GM13977 (cell line): ENCODE measurements around the gene TMTC4.

Source experiments
- DNase-seq: peaks from one replicate; pipeline ENCODE4 v3.0.0; 2012; ENCODE audit warnings: low spot score
- in situ Hi-C: fragments of 300-500 bp; cut with MboI; formaldehyde crosslinking; loops from one replicate; pipeline ENCODE4 v1.12.0; 2022; ENCODE audit warnings: low sequenced_read_pairs, low pct_unique_long_range_greater_than_20kb, mixed read lengths, inconsistent platforms; ENCODE audit not compliant: unreplicated experiment
- TF ChIP-seq, protein P1 (sequence below): IDR thresholded peaks from 2 replicates; pipeline ENCODE4 v1.5.1; 2012; ENCODE audit warnings: mild to moderate bottlenecking, control low read depth; ENCODE audit not compliant: insufficient read depth; ENCODE audit errors: extremely low read depth, missing control alignments

The TMTC4 gene

DNA sequence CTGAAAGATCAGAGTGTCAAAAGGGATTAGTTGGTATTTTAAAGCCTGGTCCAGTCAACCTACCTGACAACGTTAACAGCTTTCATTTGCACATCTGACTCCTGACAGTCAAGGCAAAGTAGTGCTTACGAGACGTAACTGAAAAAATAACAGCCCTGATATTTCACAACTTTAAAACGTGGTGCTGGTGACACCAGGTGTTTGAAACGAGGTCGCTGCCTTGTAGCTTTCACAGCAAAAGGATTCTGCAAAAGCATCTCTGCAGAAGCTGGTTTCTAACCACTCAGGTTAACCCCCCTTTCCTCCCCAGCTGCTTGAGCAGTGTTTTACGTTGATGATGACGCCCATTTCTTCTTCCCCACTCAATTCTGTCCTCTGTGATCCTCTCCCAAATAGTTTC, 109.3 kb downstream of the TMTC4 start:
- in situ Hi-C loops = no loop called here
- TF ChIP-seq, protein P1, sequence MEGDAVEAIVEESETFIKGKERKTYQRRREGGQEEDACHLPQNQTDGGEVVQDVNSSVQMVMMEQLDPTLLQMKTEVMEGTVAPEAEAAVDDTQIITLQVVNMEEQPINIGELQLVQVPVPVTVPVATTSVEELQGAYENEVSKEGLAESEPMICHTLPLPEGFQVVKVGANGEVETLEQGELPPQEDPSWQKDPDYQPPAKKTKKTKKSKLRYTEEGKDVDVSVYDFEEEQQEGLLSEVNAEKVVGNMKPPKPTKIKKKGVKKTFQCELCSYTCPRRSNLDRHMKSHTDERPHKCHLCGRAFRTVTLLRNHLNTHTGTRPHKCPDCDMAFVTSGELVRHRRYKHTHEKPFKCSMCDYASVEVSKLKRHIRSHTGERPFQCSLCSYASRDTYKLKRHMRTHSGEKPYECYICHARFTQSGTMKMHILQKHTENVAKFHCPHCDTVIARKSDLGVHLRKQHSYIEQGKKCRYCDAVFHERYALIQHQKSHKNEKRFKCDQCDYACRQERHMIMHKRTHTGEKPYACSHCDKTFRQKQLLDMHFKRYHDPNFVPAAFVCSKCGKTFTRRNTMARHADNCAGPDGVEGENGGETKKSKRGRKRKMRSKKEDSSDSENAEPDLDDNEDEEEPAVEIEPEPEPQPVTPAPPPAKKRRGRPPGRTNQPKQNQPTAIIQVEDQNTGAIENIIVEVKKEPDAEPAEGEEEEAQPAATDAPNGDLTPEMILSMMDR = no peak
- no peak for DNase-seq

DNA sequence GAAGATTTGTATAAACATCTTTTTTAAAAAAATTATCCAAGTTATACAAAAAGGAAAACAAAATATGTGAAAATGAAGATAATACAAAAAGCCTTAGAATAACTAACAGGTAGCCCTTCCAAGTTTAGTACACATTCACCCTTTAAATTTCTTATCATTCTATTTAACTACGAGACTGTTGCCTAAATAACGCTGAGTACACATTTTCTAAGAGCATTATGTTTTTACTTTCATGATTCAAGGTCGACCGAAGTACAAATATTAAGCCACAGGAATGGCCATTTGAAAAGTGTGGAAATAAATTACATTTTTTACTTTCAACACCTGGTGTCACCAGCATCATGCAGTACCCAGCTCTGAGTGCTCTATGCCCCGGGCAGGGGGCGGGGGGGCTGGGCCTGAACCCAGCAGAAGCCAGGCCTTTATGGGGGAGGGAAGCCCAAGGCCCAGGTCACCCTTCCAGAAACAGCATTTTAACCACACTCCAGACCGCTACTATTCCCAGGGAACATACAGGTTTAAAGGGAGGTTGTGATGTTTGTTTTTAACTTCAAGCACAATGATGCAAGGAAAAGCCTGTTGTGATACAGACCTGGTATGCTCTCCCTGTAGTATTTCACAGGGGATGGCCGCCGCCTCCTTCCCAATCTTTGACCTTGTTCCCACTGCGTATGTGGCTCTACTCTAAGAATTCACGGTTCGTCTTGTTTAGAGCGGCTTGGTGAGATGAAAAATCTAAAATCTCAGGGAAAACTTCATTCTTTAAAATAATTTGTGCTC, 110.0 kb downstream of the TMTC4 start:
- in situ Hi-C loops = no loop called here
- DNase-seq = no peak
- TF ChIP-seq, protein P1 = no peak

DNA sequence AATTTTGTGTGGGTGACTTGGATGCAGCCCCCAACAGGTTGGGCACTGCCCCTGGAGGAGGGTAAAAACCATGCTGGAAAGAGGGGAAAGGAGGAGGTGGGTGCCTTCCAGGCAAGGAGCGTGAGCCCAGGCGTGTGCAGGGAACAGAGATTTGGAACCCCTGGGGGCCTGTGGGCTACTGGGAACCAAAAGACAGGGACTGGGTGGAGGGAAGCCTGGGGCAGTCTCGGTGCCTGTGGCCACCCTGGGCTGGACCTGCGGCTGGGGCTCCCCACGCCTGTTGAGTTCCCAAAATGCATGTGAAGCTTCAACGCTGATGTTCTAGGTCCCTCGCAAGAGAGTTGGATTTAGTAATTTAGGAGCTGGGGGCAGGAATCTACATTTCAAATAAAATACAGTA, 110.8 kb downstream of the TMTC4 start:
- TF ChIP-seq, protein P1 = no peak
- in situ Hi-C loops = no loop called here
- no peak for DNase-seq

DNA sequence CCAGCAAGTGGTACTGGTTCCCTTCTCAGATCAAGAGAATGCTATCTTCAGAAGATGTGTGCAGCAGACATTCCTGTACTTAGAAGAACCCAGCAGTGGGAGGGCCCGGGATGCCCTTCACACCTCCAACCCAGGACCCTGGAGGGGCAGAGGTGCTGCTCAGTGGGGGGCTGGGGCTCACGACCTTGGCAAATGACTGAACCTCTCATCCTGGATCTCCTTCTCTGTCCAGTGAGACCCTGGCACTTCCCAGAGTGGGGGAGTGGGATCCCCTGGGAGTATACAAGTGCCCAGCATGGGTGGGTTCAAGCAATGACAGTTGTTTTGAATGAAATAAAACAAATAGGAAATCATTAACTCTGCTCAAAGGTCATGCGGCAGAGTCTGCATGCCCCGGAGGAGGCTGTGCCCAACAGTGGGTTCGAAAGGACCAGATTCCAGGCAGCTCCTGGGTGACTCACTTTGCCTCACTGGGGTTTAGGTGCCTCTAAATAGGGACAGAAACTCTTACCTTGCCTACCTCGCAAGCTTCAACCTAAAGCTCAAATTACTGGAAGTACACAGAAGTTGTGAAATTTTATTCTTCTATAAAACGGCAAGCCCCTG, 112.9 kb downstream of the TMTC4 start:
- TF ChIP-seq, protein P1 = no peak
- DNase-seq = no peak
- in situ Hi-C loops = no loop called here

DNA sequence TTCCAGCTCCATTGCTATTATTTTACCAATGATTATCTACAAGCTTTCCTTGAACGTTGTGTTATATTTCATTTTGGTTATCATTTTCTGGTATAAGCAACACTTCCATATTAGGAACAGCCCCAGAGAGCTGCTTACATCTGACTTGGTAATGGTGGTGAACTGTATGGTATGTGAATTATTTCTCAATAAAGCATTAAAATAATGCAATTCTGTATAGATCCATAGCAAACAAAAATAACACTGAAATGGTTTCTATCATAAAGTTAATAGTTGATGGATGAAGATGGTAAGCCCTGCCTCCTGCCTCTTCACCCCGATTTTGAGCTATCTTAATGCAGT, 113.5 kb downstream of the TMTC4 start:
- no peak for DNase-seq
- TF ChIP-seq, protein P1 = no peak
- in situ Hi-C loops = no loop called here

DNA sequence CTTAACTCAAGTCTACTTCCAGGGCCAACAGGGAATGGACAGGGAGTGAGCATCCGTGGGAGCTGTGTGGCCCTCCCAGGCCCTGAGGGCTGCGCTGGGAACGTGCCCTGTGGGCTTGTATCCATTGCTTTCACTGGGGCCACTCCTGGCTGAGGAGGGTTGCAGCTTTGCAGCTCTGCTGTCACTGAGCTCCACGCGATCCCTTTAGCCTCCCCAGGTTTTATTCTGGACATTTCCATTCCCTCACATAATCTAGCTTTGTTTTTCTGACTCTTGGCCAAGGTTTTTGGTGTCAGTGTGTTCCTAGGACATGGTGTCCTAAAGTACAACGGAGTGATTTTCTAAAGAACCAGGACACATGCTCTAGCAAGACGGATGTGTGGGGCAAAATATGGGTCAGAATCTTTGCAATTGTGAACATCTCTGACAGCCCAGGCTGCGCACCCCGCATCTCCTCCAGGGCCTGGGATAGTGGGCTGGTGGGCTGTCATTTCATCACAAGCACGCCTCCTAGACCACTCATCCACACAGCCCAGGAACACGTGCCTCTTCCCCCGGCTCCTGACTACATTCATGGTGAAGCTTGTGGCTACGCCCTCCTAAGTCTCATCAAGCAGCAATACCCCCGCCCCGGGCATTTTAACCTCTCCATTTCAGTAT, 114.0 kb downstream of the TMTC4 start:
- TF ChIP-seq, protein P1 = no peak
- no peak for DNase-seq
- in situ Hi-C loops = no loop called here
